ENCODE results near the gene FES. TPM values are rescaled to one million over a fixed set of nuclear protein-coding genes. Genes with fewer than 3 reads are reported as not detected.

Gene FES
- total and polyA plus RNA-seq, 10 of the 15 experiments (the other 5 are each of a cell fraction or from before 2014, with no cell fraction given), result 0.07 to 23.9 (median 9.9) TPM

DNA sequence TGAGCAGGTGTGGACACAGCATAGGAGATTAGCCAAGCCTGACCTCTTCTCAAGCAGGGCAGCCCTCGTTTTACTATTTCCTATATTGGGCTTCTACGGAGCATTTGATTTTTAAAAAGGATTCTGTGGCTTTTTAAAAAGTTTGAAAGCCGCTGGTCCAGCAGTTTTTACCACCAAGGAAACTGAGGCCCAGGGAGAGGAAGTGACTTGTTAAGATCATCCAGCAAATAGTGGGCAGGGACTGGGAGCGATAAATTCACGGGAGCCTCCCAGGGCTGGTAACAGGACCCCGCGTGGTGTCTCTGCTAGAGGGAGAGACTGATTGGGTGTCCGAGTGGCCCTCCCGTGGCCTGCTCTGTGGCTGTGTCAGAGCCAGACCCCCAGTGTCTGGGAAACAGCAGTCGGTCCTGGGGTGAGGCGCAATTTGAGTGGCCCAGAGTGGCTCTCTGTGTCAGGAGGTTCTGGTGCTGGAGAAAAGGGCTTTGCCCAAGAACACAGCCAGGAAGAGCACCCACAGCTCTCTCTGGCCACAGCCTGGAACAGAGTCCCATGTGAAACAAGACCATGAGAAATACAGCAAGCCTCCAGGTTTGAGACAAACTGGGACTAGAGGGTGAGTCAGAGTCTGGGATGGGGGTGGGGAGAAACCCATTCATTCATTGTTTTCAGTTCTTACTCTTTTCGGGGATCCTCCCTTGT, 11.7 kb upstream of the FES start:
- SMC1A ChIA-PET (ENCODE audit: uncharacterized antibody, unreplicated experiment), result interaction anchor here (2.0 kb wide), 1 partner anchor 13 kb away, joined by 8 read pairs; no protein-coding TSS in a partner anchor
- Histone ChIP-seq H3K36me3 (ENCODE audit: control insufficient read depth in 2 of 2, insufficient read depth in 2 of 2, low read length in 1 of 2) (peaks cover 8 to 14% of the 10 kb centered on the region in 2 experiments; a peak in 3 of 4 replicates), H3K4me1 (ENCODE audit: control insufficient read depth, insufficient read depth, low read length) (peaks cover 28% of the 10 kb centered on the region), H3K4me3 (peak overlapping the region; percentile 80), H3K9ac (ENCODE audit: control insufficient read depth, insufficient read depth, low read length) (peak overlapping the region; percentile 93), H3K79me2 (ENCODE audit: control insufficient read depth, insufficient read depth, low read length) (peaks cover 29% of the 10 kb centered on the region), H4K20me1 (ENCODE audit: control insufficient read depth, insufficient read depth) (peaks cover 4% of the 10 kb centered on the region; the same call in 1 of the 2 replicates), H2AFZ (ENCODE audit: control insufficient read depth, low read depth, low read length) (peak overlapping the region; percentile 13), H3K9me3 (replicated peaks; ENCODE audit: control insufficient read depth, insufficient read depth, low read length) (no peaks in the 10 kb centered on the region), H3K4me2 (ENCODE audit: control insufficient read depth, insufficient read depth) (peak overlapping the region; percentile 98), H3K27ac (ENCODE audit: control insufficient read depth, insufficient read depth) (peak overlapping the region; percentile 79), H3K27me3 (replicated peaks in 1 of 2; ENCODE audit: control insufficient read depth in 2 of 2, insufficient read depth in 2 of 2, low read length in 1 of 2) (no peaks in the 10 kb centered on the region)
- POLR2A ChIA-PET, result interaction anchor here (0.5 to 0.6 kb wide), 2 partner anchors 29 to 223 kb away, joined by 3 read pairs; no protein-coding TSS in a partner anchor
- BruUV-seq (replicated peaks), result TSS peak; percentile 68
- peak; percentile 59 for ATAC-seq
- intact Hi-C loops (cut with micrococcal nuclease; ENCODE audit: unreplicated experiment), result loop anchor here (5.0 kb wide), 3 partner anchors 40 to 155 kb away; partner anchors contain the start of gene BLM
- RAD21 ChIA-PET (ENCODE audit: unreplicated experiment), result interaction anchor here (1.1 to 1.7 kb wide), 7 partner anchors 20 to 216 kb away, joined by 3 to 8 read pairs (median 5); partner anchors contain the start of gene HDDC3
- 4% methylated on average over 11 of the region's 12 CpGs for WGBS (ENCODE audit: insufficient coverage, insufficient replicate concordance, low lambda C conversion rate, missing lambda C conversion rate)
- DNase-seq (ENCODE audit: low read depth, low spot score), result no peak
- peak; percentile 68 for FAIRE-seq
- in situ Hi-C loops (cut with MboI), result no loop called here
- CTCF ChIA-PET, result interaction anchor here (0.6 to 2.2 kb wide), 6 partner anchors 14 to 651 kb away, joined by 3 to 16 read pairs (median 3); no protein-coding TSS in a partner anchor
- TF ChIP-seq RUNX3 (IDR thresholded peaks at IDR 0.05; ENCODE audit: low read length) (peak; percentile 52), MYC (IDR thresholded peaks at IDR 0.05; ENCODE audit: insufficient read depth, insufficient read length, insufficient replicate concordance, low read length, severe bottlenecking) (no peak), SMC3 (IDR thresholded peaks at IDR 0.05; ENCODE audit: borderline replicate concordance, low read length) (peak; percentile 4; the same call in 1 of the 2 replicates), PML (IDR thresholded peaks at IDR 0.05; ENCODE audit: low read length) (0 out of 2 replicates have a peak, but pooled peaks have one; percentile 44), CHD1 (IDR thresholded peaks at IDR 0.05; ENCODE audit: low read depth, low read length) (0 out of 2 replicates have a peak, but pooled peaks have one; percentile 48), RELA (IDR thresholded peaks at IDR 0.05; ENCODE audit: borderline replicate concordance, partially characterized antibody) (no peak), BACH1 (IDR thresholded peaks at IDR 0.05; ENCODE audit: borderline replicate concordance) (no peak), IRF4 (IDR thresholded peaks at IDR 0.05; ENCODE audit: low read depth, low read length) (peak; percentile 73), DPF2 (IDR thresholded peaks at IDR 0.05) (peak; percentile 24; the same call in 1 of the 2 replicates), PAX5 (IDR thresholded peaks at IDR 0.05; ENCODE audit: borderline replicate concordance, low read depth, low read length) (peak; percentile 52; the same call in 1 of the 2 replicates), IKZF2 (IDR thresholded peaks at IDR 0.05) (peak; percentile 9 to 17; a peak in 2 of 4 replicates), BCL3 (IDR thresholded peaks at IDR 0.05; ENCODE audit: borderline replicate concordance, insufficient read depth, low read depth, low read length, poor library complexity, severe bottlenecking) (peak; percentile 39), WRNIP1 (IDR thresholded peaks at IDR 0.05; ENCODE audit: borderline replicate concordance, low read depth, low read length) (0 out of 2 replicates have a peak, but pooled peaks have one; percentile 38)
- TF ChIP-seq, protein P1, sequence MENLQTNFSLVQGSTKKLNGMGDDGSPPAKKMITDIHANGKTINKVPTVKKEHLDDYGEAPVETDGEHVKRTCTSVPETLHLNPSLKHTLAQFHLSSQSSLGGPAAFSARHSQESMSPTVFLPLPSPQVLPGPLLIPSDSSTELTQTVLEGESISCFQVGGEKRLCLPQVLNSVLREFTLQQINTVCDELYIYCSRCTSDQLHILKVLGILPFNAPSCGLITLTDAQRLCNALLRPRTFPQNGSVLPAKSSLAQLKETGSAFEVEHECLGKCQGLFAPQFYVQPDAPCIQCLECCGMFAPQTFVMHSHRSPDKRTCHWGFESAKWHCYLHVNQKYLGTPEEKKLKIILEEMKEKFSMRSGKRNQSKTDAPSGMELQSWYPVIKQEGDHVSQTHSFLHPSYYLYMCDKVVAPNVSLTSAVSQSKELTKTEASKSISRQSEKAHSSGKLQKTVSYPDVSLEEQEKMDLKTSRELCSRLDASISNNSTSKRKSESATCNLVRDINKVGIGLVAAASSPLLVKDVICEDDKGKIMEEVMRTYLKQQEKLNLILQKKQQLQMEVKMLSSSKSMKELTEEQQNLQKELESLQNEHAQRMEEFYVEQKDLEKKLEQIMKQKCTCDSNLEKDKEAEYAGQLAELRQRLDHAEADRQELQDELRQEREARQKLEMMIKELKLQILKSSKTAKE (IDR thresholded peaks at IDR 0.05; ENCODE audit: low read depth, poor library complexity, severe bottlenecking), result peak; percentile 59
- TF ChIP-seq, protein P2, sequence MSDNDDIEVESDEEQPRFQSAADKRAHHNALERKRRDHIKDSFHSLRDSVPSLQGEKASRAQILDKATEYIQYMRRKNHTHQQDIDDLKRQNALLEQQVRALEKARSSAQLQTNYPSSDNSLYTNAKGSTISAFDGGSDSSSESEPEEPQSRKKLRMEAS (IDR thresholded peaks at IDR 0.05; ENCODE audit: low read depth, low read length), result 0 out of 2 replicates have a peak, but pooled peaks have one; percentile 12

Data from GM12878 (cell line).